HUES48 (cell line): ENCODE results near the gene MND1.

Experiments used
- H3K27ac ChIP-seq: one replicate; pipeline ENCODE4 v1.7.0; 2013; ENCODE audit warnings: low read depth, low read length, inconsistent platforms
- H3K27me3 ChIP-seq: 2 replicates; pipeline ENCODE4 v1.6.1; 2013; ENCODE audit warnings: mild to moderate bottlenecking, low read length; ENCODE audit not compliant: control insufficient read depth, insufficient read depth
- H3K36me3 ChIP-seq: 2 replicates; pipeline ENCODE4 v1.6.1; 2013; ENCODE audit warnings: low read length; ENCODE audit not compliant: control insufficient read depth, insufficient read depth
- H3K4me1 ChIP-seq: 2 replicates; pipeline ENCODE4 v1.6.1; 2013; ENCODE audit warnings: mild to moderate bottlenecking, low read length; ENCODE audit not compliant: control insufficient read depth, insufficient read depth
- H3K4me3 ChIP-seq: 2 replicates; pipeline ENCODE4 v1.5.1; 2013; ENCODE audit warnings: mild to moderate bottlenecking, low read depth, low read length
- H3K9ac ChIP-seq: 2 replicates; pipeline ENCODE4 v1.6.1; 2013; ENCODE audit warnings: mild to moderate bottlenecking, low read depth, low read length, moderate library complexity
- H3K9me3 ChIP-seq: 2 replicates; pipeline ENCODE4 v1.6.1; 2013; ENCODE audit warnings: low read length; ENCODE audit not compliant: control insufficient read depth, insufficient read depth

Gene MND1, protein sequence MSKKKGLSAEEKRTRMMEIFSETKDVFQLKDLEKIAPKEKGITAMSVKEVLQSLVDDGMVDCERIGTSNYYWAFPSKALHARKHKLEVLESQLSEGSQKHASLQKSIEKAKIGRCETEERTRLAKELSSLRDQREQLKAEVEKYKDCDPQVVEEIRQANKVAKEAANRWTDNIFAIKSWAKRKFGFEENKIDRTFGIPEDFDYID

GRCh38 chr4:153344131-153345011 lies at the start of gene MND1:
Gene MND1 (plus strand): TSS chr4:153344688. CDS start chr4:153344738, 50 bp downstream.
- H3K9me3 ChIP-seq = no peaks in the 10 kb centered on the region
- H3K27me3 ChIP-seq = no peaks in the 10 kb centered on the region
- peak within 1 kb of the TSS; percentile 97 for H3K27ac ChIP-seq
- H3K4me3 ChIP-seq = peak within 1 kb of the TSS; percentile 87
- peaks cover 28% of the 10 kb centered on the region for H3K4me1 ChIP-seq
- H3K36me3 ChIP-seq = no peaks in the 10 kb centered on the region
- H3K9ac ChIP-seq = peak within 1 kb of the TSS; percentile 96

- Histone ChIP-seq H3K9ac (no peak overlapping the region), H3K27ac (no peak overlapping the region), H3K9me3 (peaks cover 11% of the 10 kb centered on the region), H3K4me3 (no peak overlapping the region), H3K36me3 (peaks cover 61% of the 10 kb centered on the region), H3K4me1 (peaks cover 7% of the 10 kb centered on the region; the same call in 1 of the 2 replicates), H3K27me3 (no peaks in the 10 kb centered on the region)
Observed at GRCh38 chr4:153295131-153295755, 49.2 kb upstream of the MND1 start.

GRCh38 chr4:153296040-153296823 lies 48.3 kb upstream of the MND1 start:
- Histone ChIP-seq H3K9me3 (peaks cover 13% of the 10 kb centered on the region), H3K4me1 (peaks cover 7% of the 10 kb centered on the region; the same call in 1 of the 2 replicates), H3K36me3 (peaks cover 64% of the 10 kb centered on the region), H3K4me3 (no peak overlapping the region), H3K9ac (no peak overlapping the region), H3K27ac (no peak overlapping the region), H3K27me3 (no peaks in the 10 kb centered on the region)

GRCh38 chr4:153297116-153297515 lies 47.4 kb upstream of the MND1 start:
- no peaks in the 10 kb centered on the region for H3K27me3 ChIP-seq
- H3K4me1 ChIP-seq = peaks cover 7% of the 10 kb centered on the region; the same call in 1 of the 2 replicates
- H3K27ac ChIP-seq = no peak overlapping the region
- peaks cover 56% of the 10 kb centered on the region for H3K36me3 ChIP-seq
- no peak overlapping the region for H3K4me3 ChIP-seq
- H3K9ac ChIP-seq = no peak overlapping the region
- peaks cover 13% of the 10 kb centered on the region for H3K9me3 ChIP-seq

- H3K4me3 ChIP-seq = no peak overlapping the region
- H3K27me3 ChIP-seq = no peaks in the 10 kb centered on the region
- no peak overlapping the region for H3K27ac ChIP-seq
- no peak overlapping the region for H3K9ac ChIP-seq
- no peaks in the 10 kb centered on the region for H3K4me1 ChIP-seq
- no peaks in the 10 kb centered on the region for H3K9me3 ChIP-seq
- peaks cover 7% of the 10 kb centered on the region for H3K36me3 ChIP-seq
Observed at GRCh38 chr4:153310793-153311192, 33.7 kb upstream of the MND1 start.

- no peak overlapping the region for H3K4me3 ChIP-seq
- H3K4me1 ChIP-seq = no peaks in the 10 kb centered on the region
- no peak overlapping the region for H3K27ac ChIP-seq
- H3K27me3 ChIP-seq = no peaks in the 10 kb centered on the region
- peaks cover 18% of the 10 kb centered on the region for H3K36me3 ChIP-seq
- no peaks in the 10 kb centered on the region for H3K9me3 ChIP-seq
- no peak overlapping the region for H3K9ac ChIP-seq
Observed at GRCh38 chr4:153314915-153315314, 29.6 kb upstream of the MND1 start.

DNA sequence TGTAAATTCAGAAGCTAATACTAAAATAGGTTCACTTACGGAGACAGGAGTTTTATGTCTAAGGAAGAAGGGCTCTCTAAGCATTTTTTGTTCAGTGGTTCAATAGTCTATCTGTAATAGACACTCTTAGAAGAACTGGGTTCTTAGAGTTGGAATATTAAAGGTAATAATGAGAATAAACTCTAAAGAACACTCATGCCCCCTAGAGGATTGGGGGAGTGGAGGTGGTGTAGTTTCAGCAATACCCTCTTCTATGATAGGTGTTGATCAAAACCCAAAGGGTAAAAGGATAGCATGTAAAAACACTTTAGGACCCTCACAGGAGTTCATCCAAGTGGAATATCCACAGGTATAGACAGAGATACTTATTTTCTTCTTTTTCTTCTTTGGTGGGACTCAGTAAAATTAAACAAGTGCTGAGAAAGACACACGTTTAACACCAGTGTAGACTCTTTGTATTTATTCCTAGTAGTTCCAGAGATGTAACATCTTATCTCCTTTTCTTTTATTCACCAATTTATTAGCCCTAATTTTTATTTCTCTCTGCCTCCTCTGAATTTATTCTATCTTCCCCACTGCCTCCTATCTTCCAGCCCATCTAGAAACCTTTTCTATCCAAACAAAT lies 25.7 kb upstream of the MND1 start:
- no peaks in the 10 kb centered on the region for H3K9me3 ChIP-seq
- H3K9ac ChIP-seq = no peak overlapping the region

GRCh38 chr4:153322791-153323190 lies 21.7 kb upstream of the MND1 start:
- Histone ChIP-seq H3K9me3 (no peaks in the 10 kb centered on the region), H3K4me1 (no peaks in the 10 kb centered on the region), H3K36me3 (peaks cover 45% of the 10 kb centered on the region), H3K9ac (no peak overlapping the region), H3K27ac (no peak overlapping the region), H3K4me3 (no peak overlapping the region), H3K27me3 (no peaks in the 10 kb centered on the region)

More for the DNA sequence above, 25.7 kb upstream of the MND1 start:
- Histone ChIP-seq H3K27ac (no peak overlapping the region), H3K27me3 (no peaks in the 10 kb centered on the region), H3K4me3 (no peak overlapping the region), H3K4me1 (no peaks in the 10 kb centered on the region), H3K36me3 (peaks cover 43% of the 10 kb centered on the region)

DNA sequence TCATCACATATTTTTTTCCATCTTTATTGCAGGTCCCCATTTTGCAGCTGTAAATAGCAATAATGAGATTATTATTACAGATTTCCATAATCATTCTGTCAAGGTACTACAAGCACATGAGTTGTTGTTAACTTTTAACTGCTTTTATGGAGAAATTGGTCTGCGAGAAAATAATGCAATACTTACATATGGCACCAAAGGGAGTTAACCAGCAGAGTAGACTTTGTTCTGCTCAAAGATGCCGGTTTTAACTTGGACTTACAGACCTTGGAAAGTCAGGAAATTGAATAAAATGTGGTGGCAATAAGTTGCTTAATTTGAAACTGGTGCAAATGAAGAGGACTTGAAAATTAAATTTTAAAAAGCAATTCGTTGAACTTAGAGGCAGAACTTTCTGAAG lies 20.4 kb upstream of the MND1 start:
- Histone ChIP-seq H3K4me1 (no peaks in the 10 kb centered on the region), H3K4me3 (no peak overlapping the region)

GRCh38 chr4:153325558-153325957 lies 18.9 kb upstream of the MND1 start:
- no peak overlapping the region for H3K4me3 ChIP-seq

More for the DNA sequence above, 20.4 kb upstream of the MND1 start:
- no peaks in the 10 kb centered on the region for H3K9me3 ChIP-seq
- peaks cover 49% of the 10 kb centered on the region for H3K36me3 ChIP-seq
- no peak overlapping the region for H3K27ac ChIP-seq
- H3K27me3 ChIP-seq = no peaks in the 10 kb centered on the region
- H3K9ac ChIP-seq = no peak overlapping the region

More at GRCh38 chr4:153325558-153325957, 18.9 kb upstream of the MND1 start:
- no peaks in the 10 kb centered on the region for H3K9me3 ChIP-seq
- H3K4me1 ChIP-seq = no peaks in the 10 kb centered on the region
- H3K9ac ChIP-seq = no peak overlapping the region
- H3K27ac ChIP-seq = no peak overlapping the region
- no peaks in the 10 kb centered on the region for H3K27me3 ChIP-seq
- H3K36me3 ChIP-seq = peaks cover 55% of the 10 kb centered on the region
